HCT116 (cell line): ENCODE measurements around the gene LUZP2. TPM values are rescaled to one million over a fixed set of nuclear protein-coding genes. Genes with fewer than 3 reads are reported as not detected.
"Not testable (repeated sequence)": the region's sequence is repeated elsewhere in the genome, so short reads cannot be mapped to it uniquely, and the experiment has no call there.

Source experiments
- ATAC-seq: fragments of 200-7000 bp; cut with Tn5 transposase; 2 replicates; pipeline ENCODE4 v1.9.1; 2020; ENCODE audit warnings: mild to moderate bottlenecking, moderate library complexity
- BruUV-seq: library from RNA; stranded (reverse); fragments of 400-500 nt; replicated peaks from 2 replicates; lab custom pipeline; 2021; lab: Mats Ljungman, UMichigan
- CTCF ChIA-PET: fragments of 300-600 bp; sonication (Branson Sonifier 250); formaldehyde crosslinking; loops from one replicate; lab custom pipeline; 2021; ENCODE audit warnings: antibody characterized with exemption; lab: Charles Lee
- POLR2A ChIA-PET: fragments of 300-600, 350-600 bp; sonication (Branson Sonifier 250); formaldehyde crosslinking; loops from one replicate; lab custom pipeline; 2021; ENCODE audit warnings: antibody characterized with exemption; lab: Charles Lee
- RAD21 ChIA-PET, 2 experiments: fragments of 300-600 bp; sonication (Branson Sonifier 250); formaldehyde crosslinking; loops; one replicate each; lab custom pipeline; 2023; ENCODE audit warnings: low total read pairs in 2 of 2; ENCODE audit not compliant: uncharacterized antibody in 2 of 2, unreplicated experiment in 2 of 2, low non-redundant PET in 1 of 2; lab: Charles Lee
- DNase-seq: peaks from one replicate; pipeline ENCODE4 v3.0.0-alpha.2; 2010; ENCODE audit warnings: low read depth, low spot score
- H2AFZ ChIP-seq: fragments of 200-600 bp; shearing (Covaris generic), sonication (generic); 2 replicates; pipeline ENCODE4 v1.6.1; 2017; ENCODE audit warnings: low read depth, mixed run types, mixed read lengths, antibody characterized with exemption, low read length; ENCODE audit not compliant: poor library complexity, severe bottlenecking
- H3K27ac ChIP-seq: 2 replicates; pipeline ENCODE4 v1.5.1; 2012; ENCODE audit warnings: low read depth, low read length
- H3K27me3 ChIP-seq: fragments of 200-600 bp; sonication (generic); 2 replicates; pipeline ENCODE4 v1.6.1; 2016; ENCODE audit warnings: mixed run types, low read length, mixed read lengths; ENCODE audit not compliant: insufficient read depth
- H3K36me3 ChIP-seq, 2 experiments: fragments of 200-500 bp in 1 of 2; fragments of 200-600 bp in 1 of 2; sonication (Bioruptor generic) in 1 of 2; sonication (generic) in 1 of 2; 2 replicates each; pipeline versions ENCODE4 v1.5.1 to v1.6.1; 2014 to 2016; ENCODE audit warnings: low read length in 2 of 2, inconsistent platforms in 1 of 2, mixed read lengths in 1 of 2, mixed run types in 1 of 2; ENCODE audit not compliant: insufficient read depth in 2 of 2, control insufficient read depth in 1 of 2
- H3K4me1 ChIP-seq, 2 experiments: fragments of 200-600 bp in 1 of 2; sonication (generic) in 1 of 2; 2 replicates each; pipeline versions ENCODE4 v1.5.1 to v1.6.1; 2012 to 2017; ENCODE audit warnings: low read length in 2 of 2, inconsistent platforms in 1 of 2, mild to moderate bottlenecking in 1 of 2, mixed read lengths in 1 of 2, mixed run types in 1 of 2, moderate library complexity in 1 of 2; ENCODE audit not compliant: insufficient read depth in 2 of 2, control insufficient read depth in 1 of 2
- H3K4me2 ChIP-seq: fragments of 200-600 bp; sonication (generic); 2 replicates; pipeline ENCODE4 v1.6.1; 2017; ENCODE audit warnings: mixed run types, low read length, mixed read lengths
- H3K4me3 ChIP-seq, 2 experiments: fragments of 200-600 bp in 1 of 2; sonication (generic) in 1 of 2; replicated peaks in 1 of 2; 2 replicates each; pipeline ENCODE4 v1.5.1; 2011 to 2016; ENCODE audit warnings: low read length in 2 of 2, control low read depth in 1 of 2, low read depth in 1 of 2, mild to moderate bottlenecking in 1 of 2, mixed read lengths in 1 of 2, mixed run types in 1 of 2
- H3K79me2 ChIP-seq: fragments of 200-600 bp; sonication (generic); 2 replicates; pipeline ENCODE4 v1.6.1; 2017; ENCODE audit warnings: mild to moderate bottlenecking, mixed run types, low read length, moderate library complexity, mixed read lengths; ENCODE audit not compliant: insufficient read depth
- H3K9ac ChIP-seq: fragments of 200-600 bp; sonication (generic); 2 replicates; pipeline ENCODE4 v1.6.1; 2016; ENCODE audit warnings: low read length, mixed read lengths
- H3K9me2 ChIP-seq: fragments of 200-600 bp; sonication (generic), shearing (Covaris generic); 2 replicates; pipeline ENCODE4 v1.6.1; 2017; ENCODE audit warnings: mixed run types, mild to moderate bottlenecking, moderate library complexity; ENCODE audit not compliant: insufficient read depth
- H3K9me3 ChIP-seq, 2 experiments: fragments of 200-500 bp in 1 of 2; fragments of 200-600 bp in 1 of 2; sonication (Bioruptor generic) in 1 of 2; sonication (generic) in 1 of 2; 2 replicates each; pipeline ENCODE4 v1.6.1; 2014 to 2017; ENCODE audit warnings: low read length in 2 of 2, mixed read lengths in 2 of 2, inconsistent platforms in 1 of 2, low read depth in 1 of 2, mild to moderate bottlenecking in 1 of 2, mixed run types in 1 of 2, moderate library complexity in 1 of 2; ENCODE audit not compliant: control insufficient read depth in 1 of 2, insufficient read depth in 1 of 2
- H4K20me1 ChIP-seq: fragments of 200-600 bp; sonication (generic), shearing (Covaris generic); 2 replicates; pipeline ENCODE4 v1.6.1; 2017; ENCODE audit warnings: mixed run types, mild to moderate bottlenecking, moderate library complexity; ENCODE audit not compliant: insufficient read depth
- ATF3 ChIP-seq: IDR thresholded peaks from 2 replicates; pipeline ENCODE4 v1.6.1; 2012
- CBX3 ChIP-seq: IDR thresholded peaks from 2 replicates; pipeline ENCODE4 v1.6.1; 2012; ENCODE audit warnings: low read depth
- CEBPB ChIP-seq: IDR thresholded peaks from 2 replicates; pipeline ENCODE4 v1.6.1; 2012; ENCODE audit warnings: low read depth
- CTCF ChIP-seq, 3 experiments: fragments of 200-600 bp in 1 of 3; sonication (generic) in 1 of 3; IDR thresholded peaks in 2 of 3; conservative IDR thresholded peaks in 1 of 3; 2 replicates each; pipeline ENCODE4 v1.5.1; 2012 to 2017; ENCODE audit warnings: low read depth in 2 of 3, low read length in 2 of 3, antibody characterized with exemption in 1 of 3, borderline replicate concordance in 1 of 3, control low read depth in 1 of 3, mild to moderate bottlenecking in 1 of 3, mixed read lengths in 1 of 3, mixed run types in 1 of 3, moderate library complexity in 1 of 3; ENCODE audit not compliant: insufficient read depth in 1 of 3
- EGR1 ChIP-seq: IDR thresholded peaks from 2 replicates; pipeline ENCODE4 v1.6.1; 2012; ENCODE audit warnings: low read depth
- ELF1 ChIP-seq: IDR thresholded peaks from 2 replicates; pipeline ENCODE4 v1.6.1; 2012; ENCODE audit warnings: low read depth, borderline replicate concordance
- EZH2 ChIP-seq: fragments of 200-600 bp; sonication (generic); IDR thresholded peaks from 2 replicates; pipeline ENCODE4 v1.6.1; 2017; ENCODE audit warnings: antibody characterized with exemption, mixed run types
- EZH2phosphoT487 ChIP-seq: fragments of 200-600 bp; IDR thresholded peaks from 2 replicates; pipeline ENCODE4 v1.6.1; 2018; ENCODE audit warnings: antibody characterized with exemption, borderline replicate concordance
- FOSL1 ChIP-seq: IDR thresholded peaks from 2 replicates; pipeline ENCODE4 v1.6.1; 2012; ENCODE audit warnings: low read depth
- JUND ChIP-seq: IDR thresholded peaks from 2 replicates; pipeline ENCODE4 v1.6.1; 2012
- POLR2A ChIP-seq: IDR thresholded peaks from 2 replicates; pipeline ENCODE4 v1.7.0; 2011; ENCODE audit warnings: borderline replicate concordance; ENCODE audit not compliant: insufficient read depth, insufficient read length; ENCODE audit errors: extremely low read depth
- POLR2AphosphoS5 ChIP-seq: IDR thresholded peaks from 2 replicates; pipeline ENCODE4 v1.6.1; 2011; ENCODE audit warnings: mild to moderate bottlenecking, low read depth, low read length, moderate library complexity
- RAD21 ChIP-seq: IDR thresholded peaks from 2 replicates; pipeline ENCODE4 v1.6.1; 2012; ENCODE audit warnings: low read depth, mild to moderate bottlenecking
- SP1 ChIP-seq: IDR thresholded peaks from 2 replicates; pipeline ENCODE4 v1.6.1; 2012; ENCODE audit warnings: low read depth
- SRF ChIP-seq: IDR thresholded peaks from 2 replicates; pipeline ENCODE4 v1.6.1; 2012; ENCODE audit warnings: low read depth
- YY1 ChIP-seq: IDR thresholded peaks from 2 replicates; pipeline ENCODE4 v1.6.1; 2011; ENCODE audit warnings: low read length, low read depth, moderate library complexity, mild to moderate bottlenecking; ENCODE audit not compliant: insufficient replicate concordance; ENCODE audit errors: extremely low read depth
- ZFX ChIP-seq: fragments of 450-650 bp; IDR thresholded peaks from 2 replicates; pipeline ENCODE4 v1.6.1; 2017
- intact Hi-C: fragments of 100-400 bp; cut with micrococcal nuclease; formaldehyde crosslinking; loops from 2 replicates; pipeline ENCODE4 v1.10.0; 2022
- total RNA-seq: library from RNA; stranded (reverse); gene quantifications from one replicate; pipeline ENCODE4 v1.2.1, GENCODE V29; 2021; ENCODE audit not compliant: unreplicated experiment

Gene LUZP2
- total RNA-seq, 1 experiment from 2014 or later, result not detected

GRCh38 chr11:24890426-24890825, 393.6 kb downstream of the LUZP2 start:
- CTCF ChIA-PET, result no interaction called here
- H2AFZ ChIP-seq, result no peak overlapping the region
- DNase-seq, result no peak
- TF ChIP-seq ELF1 (no peak), CEBPB (no peak), SRF (no peak), SP1 (no peak), POLR2A (no peak), CBX3 (no peak), FOSL1 (no peak), CTCF (IDR thresholded peaks at IDR 0.05 in 2 of 3, conservative IDR thresholded peaks at IDR 0.05 in 1 of 3; ENCODE audit: borderline replicate concordance in 1 of 3, insufficient read depth in 1 of 3, low read depth in 2 of 3, low read length in 2 of 3) (no peak), JUND (no peak), RAD21 (no peak), ATF3 (no peak), EGR1 (no peak), EZH2phosphoT487 (no peak), YY1 (no peak), ZFX (no peak), POLR2AphosphoS5 (no peak), EZH2 (no peak)
- TF ChIP-seq, all 23 proteins: peak for 0
- Histone ChIP-seq H3K27me3 (no peaks in the 10 kb centered on the region), H3K4me3 (no peak overlapping the region), H3K9me3 (peaks cover 10% of the 10 kb centered on the region in 2 experiments; a peak in 2 of 4 replicates), H3K9me2 (no peaks in the 10 kb centered on the region), H3K4me1 (no peaks in the 10 kb centered on the region), H4K20me1 (no peaks in the 10 kb centered on the region), H3K9ac (no peak overlapping the region), H3K27ac (no peak overlapping the region), H3K36me3 (no peaks in the 10 kb centered on the region), H3K4me2 (no peak overlapping the region), H3K79me2 (no peaks in the 10 kb centered on the region)
- ATAC-seq, result no peak
- ChIA-PET RAD21 (no interaction called here), POLR2A (no interaction called here)
- intact Hi-C loops, result no loop called here
- no TSS peak for BruUV-seq

GRCh38 chr11:24891845-24892492, 395.1 kb downstream of the LUZP2 start:
- H3K4me3 ChIP-seq, RAD21 ChIA-PET, H4K20me1 ChIP-seq, H3K9ac ChIP-seq, H3K4me2 ChIP-seq, DNase-seq, H3K36me3 ChIP-seq, BruUV-seq, H3K4me1 ChIP-seq, H3K79me2 ChIP-seq, H3K9me2 ChIP-seq, H3K27ac ChIP-seq, intact Hi-C loops, CTCF ChIA-PET, H2AFZ ChIP-seq, H3K27me3 ChIP-seq, ATAC-seq, POLR2A ChIA-PET: not testable (repeated sequence)
- H3K9me3 ChIP-seq, result peaks cover 7 to 10% of the 10 kb centered on the region in 2 experiments; a peak in 2 of 4 replicates
